Panc1 (cell line): ENCODE results near the gene PRKAG3. TPM values are rescaled to one million over a fixed set of nuclear protein-coding genes. Genes with fewer than 3 reads are reported as not detected.

Source experiments
- ATAC-seq: fragments of 200-7000 bp; cut with Tn5 transposase; 2 replicates; pipeline ENCODE4 v1.9.1; 2020; ENCODE audit warnings: mild to moderate bottlenecking, moderate library complexity
- BruUV-seq: library from RNA; stranded (reverse); fragments of 400-500 nt; replicated peaks from 2 replicates; lab custom pipeline; 2021; lab: Mats Ljungman, UMichigan
- CTCF ChIA-PET: fragments of 300-600 bp; sonication (Branson Sonifier 250); formaldehyde crosslinking; loops from one replicate; lab custom pipeline; 2022; ENCODE audit warnings: antibody characterized with exemption; lab: Charles Lee
- POLR2A ChIA-PET: fragments of 300-600 bp; sonication (Branson Sonifier 250); formaldehyde crosslinking; loops from one replicate; lab custom pipeline; 2022; ENCODE audit warnings: antibody characterized with exemption; lab: Charles Lee
- DNase-seq: peaks from one replicate; pipeline ENCODE4 v3.0.0-alpha.2; 2010; ENCODE audit warnings: low read depth, low spot score
- H3K27ac ChIP-seq: 2 replicates; pipeline ENCODE4 v1.5.1; 2011; ENCODE audit warnings: mild to moderate bottlenecking, low read length, inconsistent platforms
- H3K27me3 ChIP-seq: fragments of 200-500 bp; sonication (Bioruptor generic); 2 replicates; pipeline ENCODE4 v1.6.0; 2014; ENCODE audit warnings: low read length, inconsistent platforms; ENCODE audit not compliant: control insufficient read depth, insufficient read depth
- H3K36me3 ChIP-seq: fragments of 200-500 bp; sonication (Bioruptor generic); 2 replicates; pipeline ENCODE4 v1.5.1; 2014; ENCODE audit warnings: inconsistent platforms, mild to moderate bottlenecking, low read length, moderate library complexity; ENCODE audit not compliant: control insufficient read depth, insufficient read depth
- H3K4me1 ChIP-seq: 2 replicates; pipeline ENCODE4 v1.5.1; 2011; ENCODE audit warnings: inconsistent platforms, mild to moderate bottlenecking, low read length, moderate library complexity; ENCODE audit not compliant: control insufficient read depth, insufficient read depth
- H3K4me3 ChIP-seq, 2 experiments: 2 replicates each; pipeline ENCODE4 v1.5.1; 2011 to 2012; ENCODE audit warnings: low read depth in 2 of 2, low read length in 2 of 2, mild to moderate bottlenecking in 2 of 2, inconsistent platforms in 1 of 2, moderate library complexity in 1 of 2
- H3K9me3 ChIP-seq: fragments of 200-500 bp; sonication (Bioruptor generic); 2 replicates; pipeline ENCODE4 v1.5.1; 2014; ENCODE audit warnings: low read depth, mild to moderate bottlenecking, inconsistent platforms, low read length, moderate library complexity; ENCODE audit not compliant: control insufficient read depth, insufficient read depth
- CTCF ChIP-seq: fragments of 450-650 bp; IDR thresholded peaks from 2 replicates; pipeline ENCODE4 v1.5.1; 2017; ENCODE audit warnings: mild to moderate bottlenecking
- POLR2AphosphoS5 ChIP-seq: IDR thresholded peaks from 2 replicates; pipeline ENCODE4 v1.6.1; 2012; ENCODE audit warnings: mild to moderate bottlenecking, low read depth, low read length, moderate library complexity
- SIN3A ChIP-seq: IDR thresholded peaks from 2 replicates; pipeline ENCODE4 v1.6.1; 2012; ENCODE audit warnings: low read depth, mild to moderate bottlenecking, low read length, moderate library complexity, borderline replicate concordance; ENCODE audit not compliant: insufficient read depth
- TCF7L2 ChIP-seq: IDR thresholded peaks from 2 replicates; pipeline ENCODE4 v1.6.1; 2011; ENCODE audit warnings: mild to moderate bottlenecking, low read depth, low read length, inconsistent platforms
- in situ Hi-C: cut with HindIII; loops from 2 replicates; pipeline ENCODE4 v1.10.0; 2016; ENCODE audit warnings: low sequenced_read_pairs, low pct_unique_long_range_greater_than_20kb
- intact Hi-C: fragments of 100-400 bp; cut with micrococcal nuclease; formaldehyde crosslinking; loops from one replicate; pipeline ENCODE4 v1.10.0; 2022; ENCODE audit not compliant: unreplicated experiment
- total RNA-seq: library from RNA; stranded (reverse); gene quantifications from one replicate; pipeline ENCODE4 v1.2.1, GENCODE V29; 2021; ENCODE audit not compliant: unreplicated experiment
- TF ChIP-seq, protein P1 (sequence below), 2 experiments: IDR thresholded peaks; 2 replicates each; pipeline ENCODE4 v1.6.1; 2011 to 2012; ENCODE audit warnings: low read depth in 2 of 2, control low read depth in 1 of 2, low read length in 1 of 2, mild to moderate bottlenecking in 1 of 2, moderate library complexity in 1 of 2; ENCODE audit not compliant: insufficient read depth in 1 of 2

PRKAG3 gene
- total RNA-seq, 1 experiment from 2014 or later: not detected

- no peak for DNase-seq
- no peak overlapping the region for H3K4me3 ChIP-seq
- no peaks in the 10 kb centered on the region for H3K9me3 ChIP-seq
- H3K27ac ChIP-seq: no peak overlapping the region
- no peaks in the 10 kb centered on the region for H3K36me3 ChIP-seq
- ATAC-seq: no peak
- H3K4me1 ChIP-seq: peaks cover 4% of the 10 kb centered on the region; the same call in 1 of the 2 replicates
- CTCF ChIA-PET: no interaction called here
- no peaks in the 10 kb centered on the region for H3K27me3 ChIP-seq
- POLR2A ChIA-PET: no interaction called here
- BruUV-seq: no TSS peak
- in situ Hi-C loops (no loop called here), intact Hi-C loops (no loop called here)
- TF ChIP-seq SIN3A: no peak
- TF ChIP-seq TCF7L2: no peak
- TF ChIP-seq, protein P1, sequence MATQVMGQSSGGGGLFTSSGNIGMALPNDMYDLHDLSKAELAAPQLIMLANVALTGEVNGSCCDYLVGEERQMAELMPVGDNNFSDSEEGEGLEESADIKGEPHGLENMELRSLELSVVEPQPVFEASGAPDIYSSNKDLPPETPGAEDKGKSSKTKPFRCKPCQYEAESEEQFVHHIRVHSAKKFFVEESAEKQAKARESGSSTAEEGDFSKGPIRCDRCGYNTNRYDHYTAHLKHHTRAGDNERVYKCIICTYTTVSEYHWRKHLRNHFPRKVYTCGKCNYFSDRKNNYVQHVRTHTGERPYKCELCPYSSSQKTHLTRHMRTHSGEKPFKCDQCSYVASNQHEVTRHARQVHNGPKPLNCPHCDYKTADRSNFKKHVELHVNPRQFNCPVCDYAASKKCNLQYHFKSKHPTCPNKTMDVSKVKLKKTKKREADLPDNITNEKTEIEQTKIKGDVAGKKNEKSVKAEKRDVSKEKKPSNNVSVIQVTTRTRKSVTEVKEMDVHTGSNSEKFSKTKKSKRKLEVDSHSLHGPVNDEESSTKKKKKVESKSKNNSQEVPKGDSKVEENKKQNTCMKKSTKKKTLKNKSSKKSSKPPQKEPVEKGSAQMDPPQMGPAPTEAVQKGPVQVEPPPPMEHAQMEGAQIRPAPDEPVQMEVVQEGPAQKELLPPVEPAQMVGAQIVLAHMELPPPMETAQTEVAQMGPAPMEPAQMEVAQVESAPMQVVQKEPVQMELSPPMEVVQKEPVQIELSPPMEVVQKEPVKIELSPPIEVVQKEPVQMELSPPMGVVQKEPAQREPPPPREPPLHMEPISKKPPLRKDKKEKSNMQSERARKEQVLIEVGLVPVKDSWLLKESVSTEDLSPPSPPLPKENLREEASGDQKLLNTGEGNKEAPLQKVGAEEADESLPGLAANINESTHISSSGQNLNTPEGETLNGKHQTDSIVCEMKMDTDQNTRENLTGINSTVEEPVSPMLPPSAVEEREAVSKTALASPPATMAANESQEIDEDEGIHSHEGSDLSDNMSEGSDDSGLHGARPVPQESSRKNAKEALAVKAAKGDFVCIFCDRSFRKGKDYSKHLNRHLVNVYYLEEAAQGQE (IDR thresholded peaks at IDR 0.05; ENCODE audit: insufficient read depth in 1 of 2, low read depth in 2 of 2, low read length in 1 of 2): no peak
- no peak for TF ChIP-seq CTCF
- TF ChIP-seq POLR2AphosphoS5: no peak
These were observed 29.1 kb downstream of the PRKAG3 start for GRCh38 chr2:218802386-218802994.

DNA sequence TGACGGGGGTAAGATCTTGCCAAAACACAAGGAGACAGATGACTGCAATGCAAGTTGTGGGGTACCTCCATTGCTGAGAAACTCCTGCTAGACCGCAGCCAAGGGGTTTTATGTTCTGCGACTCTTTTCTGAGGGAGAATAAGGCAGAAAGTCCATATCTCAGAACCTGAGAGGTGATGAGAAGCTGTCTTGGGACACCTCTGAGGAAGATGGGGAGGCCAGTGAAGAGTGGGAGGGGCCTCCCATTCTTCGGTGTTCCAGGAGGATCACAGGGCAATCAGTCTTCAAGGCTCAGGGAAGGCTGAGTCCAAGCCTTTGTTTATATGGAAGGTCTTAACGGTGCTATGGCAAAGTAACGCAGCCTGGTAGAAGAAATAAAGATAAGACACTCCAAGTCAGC lies 31.6 kb downstream of the PRKAG3 start:
- BruUV-seq: no TSS peak
- H3K4me1 ChIP-seq: no peaks in the 10 kb centered on the region
- H3K27ac ChIP-seq: no peak overlapping the region
- H3K27me3 ChIP-seq: no peaks in the 10 kb centered on the region
- ChIA-PET CTCF (no interaction called here), POLR2A (no interaction called here)
- in situ Hi-C loops: no loop called here
- ATAC-seq: no peak
- no peaks in the 10 kb centered on the region for H3K36me3 ChIP-seq
- H3K4me3 ChIP-seq: no peak overlapping the region
- DNase-seq: no peak
- intact Hi-C loops: no loop called here
- TF ChIP-seq SIN3A: no peak
- TF ChIP-seq, protein P1 (IDR thresholded peaks at IDR 0.05; ENCODE audit: insufficient read depth in 1 of 2, low read depth in 2 of 2, low read length in 1 of 2): no peak
- no peak for TF ChIP-seq POLR2AphosphoS5
- no peak for TF ChIP-seq TCF7L2
- TF ChIP-seq CTCF: no peak
- no peaks in the 10 kb centered on the region for H3K9me3 ChIP-seq
